Measurements from ENCODE around the gene EMC1. TPM values are rescaled to one million over a fixed set of nuclear protein-coding genes. Genes with fewer than 3 reads are reported as not detected.
A peak's percentile ranks its signal among the peaks of the same experiment; 100 is the strongest.
"Not testable (repeated sequence)": the region's sequence is repeated elsewhere in the genome, so short reads cannot be mapped to it uniquely, and the experiment has no call there.

The EMC1 gene
- total RNA-seq, 2 donors from 2014 or later = 33.2 to 41.1 TPM

DNA sequence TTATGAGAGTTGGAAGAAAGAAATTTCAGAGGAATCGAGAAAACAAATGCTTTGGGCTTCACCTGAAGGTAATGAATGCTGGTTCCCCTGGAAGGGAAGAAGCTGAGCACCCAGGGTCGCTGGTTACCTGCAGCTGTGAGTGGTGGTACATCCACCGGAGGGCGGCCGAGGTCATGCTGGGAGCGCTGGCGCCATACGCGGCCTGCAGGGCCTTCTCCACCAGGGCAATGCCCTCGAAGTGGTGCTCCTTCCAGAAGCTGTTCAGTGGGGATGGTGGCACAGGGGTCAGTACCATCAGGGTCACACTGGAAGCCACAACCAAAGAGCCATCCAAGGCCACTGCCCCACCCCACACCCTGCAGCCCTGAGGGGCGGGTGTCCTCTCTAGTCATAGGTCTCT is 17.1 kb upstream of the EMC1 start:
- no peak for ATAC-seq

DNA sequence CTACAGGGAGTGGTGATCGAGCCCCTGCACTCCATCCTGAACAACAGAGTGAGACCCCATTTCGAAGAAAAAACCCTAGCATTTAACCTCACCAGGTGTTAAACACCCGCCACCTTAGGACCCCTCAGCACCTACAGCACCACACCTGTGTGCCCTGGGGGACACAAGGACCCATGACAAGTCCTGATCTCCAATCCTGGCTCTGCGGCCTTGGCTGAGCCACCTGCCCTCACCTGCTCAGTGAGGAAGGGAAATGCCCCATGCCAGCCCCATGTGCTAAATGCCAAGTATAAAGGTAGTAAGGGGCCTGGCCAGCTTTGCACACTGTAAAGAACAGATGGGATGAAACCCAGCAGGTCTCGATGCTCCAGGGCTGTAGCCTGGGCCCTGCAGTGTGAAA is 11.4 kb upstream of the EMC1 start:
- no peak for DNase-seq
- intact Hi-C loops (cut with DNase I, micrococcal nuclease) = no loop called here
- no peak for ATAC-seq

More for the DNA sequence above, 17.1 kb upstream of the EMC1 start:
- no peak for DNase-seq
- intact Hi-C loops (cut with DNase I, micrococcal nuclease) = no loop called here

DNA sequence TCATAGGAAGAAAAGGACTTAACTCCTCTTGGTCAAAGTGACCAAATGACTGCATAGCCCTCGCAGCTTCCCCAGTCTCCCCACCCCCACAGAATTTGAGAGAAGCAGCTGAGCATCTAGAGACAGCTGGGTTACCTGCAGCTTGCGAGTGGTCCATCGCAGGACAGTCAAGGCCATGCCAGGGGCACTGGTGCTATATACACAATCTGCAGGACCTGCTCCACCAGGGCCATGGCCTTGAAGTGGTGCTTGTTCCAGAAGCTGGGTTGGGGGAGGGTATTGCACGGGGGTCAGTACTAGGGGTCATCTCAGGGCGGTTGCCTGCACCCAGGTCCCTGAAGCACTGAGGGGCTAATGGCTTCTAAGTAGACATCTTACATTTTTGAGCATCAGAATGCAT is 10.7 kb upstream of the EMC1 start:
- ATAC-seq = no peak
- intact Hi-C loops (cut with DNase I, micrococcal nuclease) = no loop called here
- no peak for DNase-seq

- ATAC-seq (peak; percentile 83), DNase-seq (peak; percentile 49 to 68)
- intact Hi-C loops (cut with DNase I, micrococcal nuclease) = no loop called here
These were observed 9.2 kb upstream of the EMC1 start for GRCh38 chr1:19260211-19261138.

DNA sequence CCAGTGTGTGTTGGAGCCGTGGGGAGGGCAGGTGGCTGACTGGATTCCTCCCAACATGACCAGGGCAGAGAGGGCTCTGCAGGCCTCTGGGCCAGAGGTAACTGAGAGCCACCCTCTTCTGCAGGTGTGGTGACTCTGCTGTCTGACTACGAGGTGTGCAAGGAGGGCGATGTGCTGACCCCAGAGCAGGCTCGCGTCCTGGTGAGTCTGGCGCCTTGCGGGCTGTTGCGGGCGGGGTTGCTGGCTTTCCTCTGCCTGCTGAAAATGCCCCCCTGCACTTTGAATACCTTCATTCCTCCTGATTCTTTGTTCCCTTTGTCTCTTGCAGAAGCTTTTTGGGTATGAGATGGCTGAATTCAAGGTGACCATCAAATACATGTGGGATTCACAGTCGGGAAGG is 7.0 kb upstream of the EMC1 start:
- intact Hi-C loops (cut with DNase I, micrococcal nuclease) = no loop called here

DNA sequence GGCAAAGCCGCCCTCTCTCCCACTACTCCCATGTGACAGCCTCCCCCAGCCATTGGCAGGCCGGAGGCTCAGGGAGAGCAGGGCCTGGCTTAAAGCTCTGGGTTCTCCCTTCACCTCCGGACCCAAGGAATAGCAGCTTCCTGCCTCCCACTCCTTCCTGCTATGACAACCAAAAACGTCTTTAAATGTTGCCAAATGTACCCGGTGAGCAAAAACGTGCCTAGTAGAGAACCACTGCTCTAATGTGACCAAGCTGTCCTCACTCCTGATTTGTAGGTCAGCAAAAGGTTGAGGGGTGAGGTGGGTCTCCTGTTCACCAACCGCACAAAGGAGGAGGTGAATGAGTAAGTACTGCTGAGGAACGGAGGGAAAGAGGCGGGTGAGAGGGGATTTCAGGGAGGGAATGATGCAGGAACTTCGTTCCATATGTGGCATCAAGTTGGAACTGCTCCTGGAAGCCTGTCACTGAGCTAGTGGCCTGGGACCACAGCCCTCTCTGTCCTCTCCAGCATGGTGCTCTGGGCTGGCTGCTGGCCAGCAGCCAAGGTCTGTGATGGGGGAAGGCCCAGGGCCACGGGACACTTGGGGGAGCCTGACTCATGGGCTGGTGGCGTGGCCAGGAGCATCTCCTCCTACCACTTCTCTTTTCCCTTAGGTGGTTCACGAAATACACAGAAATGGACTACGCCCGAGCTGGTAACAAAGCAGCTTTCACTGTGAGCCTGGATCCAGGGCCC is 6.0 kb upstream of the EMC1 start:
- ATAC-seq (no peak), DNase-seq (no peak)

More for the DNA sequence above, 7.0 kb upstream of the EMC1 start:
- no peak for DNase-seq
- no peak for ATAC-seq

DNA sequence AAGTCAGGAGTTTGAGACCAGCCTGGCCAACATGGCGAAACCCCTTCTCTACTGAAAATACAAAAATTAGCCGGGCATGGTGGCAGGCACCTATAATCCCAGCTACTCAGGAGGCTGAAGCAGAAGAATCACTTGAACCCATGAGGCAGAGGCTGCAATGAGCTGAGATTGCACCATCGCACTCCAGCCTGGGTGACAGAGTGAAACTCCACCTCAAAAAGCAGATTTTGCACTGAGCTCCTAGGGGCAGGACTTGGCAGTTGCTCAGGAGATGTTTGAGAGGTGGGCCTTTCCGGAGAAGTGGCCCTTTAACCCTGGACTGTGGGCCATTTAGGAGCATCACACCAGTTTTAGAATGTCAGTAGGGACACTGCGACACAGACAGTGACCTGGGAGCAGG is 5.0 kb upstream of the EMC1 start:
- intact Hi-C loops (cut with DNase I, micrococcal nuclease); ATAC-seq; DNase-seq: not testable (repeated sequence)

More for the DNA sequence above, 6.0 kb upstream of the EMC1 start:
- intact Hi-C loops (cut with DNase I, micrococcal nuclease) = no loop called here

DNA sequence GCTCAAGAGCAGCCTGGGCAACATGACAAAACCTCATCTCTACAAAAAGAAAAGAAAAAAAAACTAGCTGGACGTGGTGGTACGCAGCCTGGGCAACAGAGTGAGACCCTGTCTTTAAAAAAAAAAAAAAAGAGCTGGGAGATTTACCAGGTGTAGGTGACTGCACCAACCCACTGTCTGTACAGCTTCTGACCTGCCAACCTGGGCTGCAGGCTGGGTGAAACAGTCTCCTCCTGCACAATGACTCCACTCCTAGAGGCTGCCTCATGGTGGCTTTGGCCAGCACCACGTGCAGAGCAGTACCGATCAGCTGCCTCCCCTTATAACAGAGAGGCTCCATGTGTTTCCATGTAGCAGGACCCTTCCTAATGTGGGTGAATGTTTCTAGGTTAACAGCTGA is 4.0 kb upstream of the EMC1 start:
- no peak for DNase-seq
- no peak for ATAC-seq
- intact Hi-C loops (cut with DNase I, micrococcal nuclease) = no loop called here

GRCh38 chr1:19254416-19254815 is 3.1 kb upstream of the EMC1 start:
- ATAC-seq (no peak), DNase-seq (no peak)
- intact Hi-C loops (cut with DNase I, micrococcal nuclease) = no loop called here

- no peak for ATAC-seq
- intact Hi-C loops (cut with DNase I, micrococcal nuclease) = no loop called here
These were observed 557 bp downstream of the EMC1 start for GRCh38 chr1:19250629-19251304.

DNA sequence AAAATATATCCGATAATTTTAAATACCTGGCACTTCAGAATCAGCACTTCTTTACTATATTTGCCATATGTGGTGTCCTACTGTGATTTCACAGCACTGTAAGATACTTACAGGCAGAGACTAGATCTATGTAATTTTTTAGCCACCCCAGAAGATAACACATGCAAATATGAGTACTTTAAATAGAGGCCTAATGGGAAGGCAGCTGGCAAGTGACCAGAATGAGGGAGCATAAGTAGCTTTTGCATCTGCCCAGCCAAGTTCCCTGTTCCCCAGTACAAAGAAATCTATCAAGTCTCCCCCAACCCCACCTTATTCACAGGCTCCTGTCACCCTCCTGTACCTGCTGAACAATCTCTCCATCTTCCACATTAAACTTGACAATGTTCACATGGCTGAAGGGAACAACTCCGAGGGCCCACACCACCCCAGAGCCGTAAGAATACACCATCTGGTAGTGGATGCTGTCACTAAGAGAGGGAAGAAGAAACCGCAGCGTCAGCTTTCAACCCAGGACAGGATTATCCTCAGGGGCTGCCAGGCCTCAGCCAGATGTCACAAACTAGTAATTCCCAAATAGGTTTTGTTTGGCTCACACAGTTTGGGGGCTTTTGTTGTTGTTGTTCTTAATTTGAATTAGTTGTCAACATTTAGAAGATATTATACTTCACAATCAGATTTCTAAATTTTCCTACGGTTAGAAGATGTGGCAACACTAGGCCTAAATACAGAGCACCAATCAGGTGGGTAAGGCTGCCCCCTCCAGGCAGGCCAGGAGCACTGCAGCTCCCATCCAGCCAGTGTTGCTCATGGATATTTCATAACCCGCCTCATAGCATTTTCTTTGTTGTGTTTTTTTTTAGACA is 10.4 kb downstream of the EMC1 start:
- DNase-seq (peak in 1 of 2 donors; percentile 53), ATAC-seq (peak; percentile 96)
- intact Hi-C loops (cut with DNase I, micrococcal nuclease) = no loop called here

More at GRCh38 chr1:19250629-19251304, 557 bp downstream of the EMC1 start:
- DNase-seq = no peak

DNA sequence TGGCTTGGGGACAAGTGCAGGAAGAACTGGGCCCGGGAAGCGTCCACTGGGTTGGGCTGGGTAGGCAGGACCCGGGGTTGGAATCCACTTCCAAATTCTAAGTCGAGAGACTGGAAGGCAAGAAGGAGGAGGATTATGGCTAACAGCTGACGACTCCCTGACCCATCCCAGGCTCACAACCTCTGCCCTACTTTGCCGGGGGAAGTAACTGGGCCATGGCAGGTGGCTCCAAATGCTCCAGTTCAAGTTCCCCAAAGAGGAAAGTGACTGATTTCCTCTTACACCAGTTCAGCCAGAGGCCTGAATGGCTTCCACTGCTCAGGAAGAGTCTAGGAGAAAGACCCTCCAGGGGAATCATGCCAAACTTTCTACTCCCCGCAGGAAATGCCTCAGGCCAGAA is 11.4 kb downstream of the EMC1 start:
- no peak for ATAC-seq
- intact Hi-C loops (cut with DNase I, micrococcal nuclease) = no loop called here
- no peak for DNase-seq

- DNase-seq (no peak), ATAC-seq (no peak)
- intact Hi-C loops (cut with DNase I, micrococcal nuclease) = no loop called here
These were observed 17.1 kb downstream of the EMC1 start for GRCh38 chr1:19234224-19234623.

GRCh38 chr1:19232524-19232846 is 18.8 kb downstream of the EMC1 start:
- intact Hi-C loops (cut with DNase I, micrococcal nuclease) = no loop called here
- ATAC-seq (peak; percentile 54), DNase-seq (no peak)

- intact Hi-C loops (cut with DNase I, micrococcal nuclease) = not testable (repeated sequence)
These were observed 19.4 kb downstream of the EMC1 start for GRCh38 chr1:19231736-19232523.

GRCh38 chr1:19229828-19230325 is 21.4 kb downstream of the EMC1 start:
- intact Hi-C loops (cut with DNase I, micrococcal nuclease) = no loop called here
- no peak for DNase-seq
- no peak for ATAC-seq

More at GRCh38 chr1:19231736-19232523, 19.4 kb downstream of the EMC1 start:
- not testable (repeated sequence) for DNase-seq
- peak; percentile 89 for ATAC-seq

DNA sequence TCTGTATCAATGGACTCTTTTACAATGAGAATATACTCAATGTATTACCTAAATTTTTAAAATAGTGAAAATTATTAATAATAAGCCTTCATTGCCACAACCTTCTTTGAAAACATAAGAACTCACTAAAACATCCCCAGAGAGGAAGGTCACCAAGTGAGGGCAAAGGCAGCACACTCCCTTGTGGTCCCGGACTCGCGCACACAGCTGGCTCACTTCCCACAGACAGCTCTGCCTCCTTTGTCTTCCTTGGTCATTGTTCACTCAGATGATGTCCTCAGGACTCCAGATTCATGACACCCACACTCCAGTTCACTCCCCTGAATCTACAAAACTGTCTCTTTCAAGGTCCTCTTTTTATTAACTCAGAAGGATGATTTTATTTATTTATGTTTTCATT is 22.1 kb downstream of the EMC1 start:
- intact Hi-C loops (cut with DNase I, micrococcal nuclease) = no loop called here
- ATAC-seq = no peak
- DNase-seq = no peak

Data from left colon (tissue), 2 donors.